ENCODE results near the gene IL21.
"Not testable (repeated sequence)": the region's sequence is repeated elsewhere in the genome, so short reads cannot be mapped to it uniquely, and the experiment has no call there.

Gene IL21

DNA sequence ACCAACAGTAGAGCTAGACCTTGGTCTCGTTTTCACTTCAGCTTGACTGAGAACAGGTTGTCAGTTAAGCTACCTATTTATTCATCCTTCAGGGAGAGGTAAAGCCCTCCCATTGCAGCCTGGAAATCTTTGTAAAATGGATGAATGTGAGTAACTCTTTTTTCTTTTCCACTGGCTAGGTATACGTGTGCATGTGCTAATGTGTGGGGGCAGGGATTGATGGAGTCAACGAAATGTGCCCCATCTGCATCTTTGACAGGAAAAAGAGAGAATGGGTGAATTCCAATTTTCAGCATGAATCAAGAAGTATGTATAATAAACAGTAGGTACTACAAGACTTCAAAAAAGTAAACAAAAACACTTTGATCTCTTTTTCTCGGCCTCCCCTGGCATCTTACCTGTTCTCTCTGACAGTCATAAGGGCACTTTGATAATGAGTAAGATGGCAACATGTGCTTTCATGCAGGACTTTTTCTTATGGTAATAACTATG lies at the start of gene IL21:
IL21 (minus strand) TSS at position 51 of the 492 bp plus-strand sequence. CDS start 55 bp downstream, outside the sequence.
- DNase-seq = no peak

GRCh38 chr4:122669911-122670738 lies 49.3 kb upstream of the IL21 start:
- no peak for DNase-seq

DNA sequence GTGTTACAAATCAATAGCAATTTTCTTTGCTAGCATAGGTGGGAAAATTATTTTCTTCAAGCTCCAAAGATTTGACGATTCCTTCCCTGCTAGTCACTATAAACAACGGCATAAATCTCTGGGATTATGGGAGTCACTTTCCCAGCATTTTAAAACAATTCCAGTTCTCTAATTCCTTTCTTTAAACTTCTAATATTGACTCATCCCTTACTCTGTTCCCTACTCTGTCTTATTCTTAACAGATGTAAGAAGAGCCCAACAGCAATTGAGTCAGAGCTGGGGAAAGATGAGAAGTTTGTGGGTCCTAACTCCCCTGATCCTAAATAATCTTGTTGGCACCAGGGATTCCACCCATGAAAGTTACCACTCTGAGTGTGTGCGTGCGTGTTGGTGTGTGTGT lies 47.4 kb upstream of the IL21 start:
- DNase-seq = no peak

DNA sequence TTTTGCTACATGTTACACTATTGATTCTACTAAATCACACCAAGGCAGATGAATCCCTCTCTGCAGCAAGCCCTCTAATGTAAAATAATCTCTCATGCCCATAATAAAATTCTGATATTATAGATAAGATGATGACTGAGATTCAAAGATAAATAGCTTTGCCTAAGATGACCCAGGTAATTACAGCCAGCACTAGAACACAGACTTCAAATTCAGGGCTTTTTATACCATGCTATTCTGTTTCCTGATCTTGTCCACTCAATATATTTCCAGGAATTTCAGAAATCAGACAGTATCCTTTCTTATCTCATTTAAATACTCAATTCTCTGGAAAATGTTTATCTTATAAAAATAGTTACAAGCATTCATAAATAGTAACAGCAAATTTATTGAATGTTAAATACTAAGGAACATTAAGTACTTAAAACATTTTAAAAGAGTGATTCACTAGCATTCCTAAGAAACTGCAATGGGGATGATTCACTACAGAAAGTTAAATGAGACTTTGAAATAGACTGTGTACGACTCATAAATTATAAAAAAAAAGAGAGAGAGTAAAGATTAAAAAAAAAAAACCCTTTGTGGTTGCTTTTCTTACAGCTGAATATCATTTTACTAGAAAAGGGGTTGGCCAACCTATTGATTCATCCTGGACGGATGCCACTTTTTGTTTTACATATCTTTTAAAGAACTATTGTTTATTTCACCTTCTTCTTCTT lies 45.8 kb upstream of the IL21 start:
- no peak for DNase-seq

DNA sequence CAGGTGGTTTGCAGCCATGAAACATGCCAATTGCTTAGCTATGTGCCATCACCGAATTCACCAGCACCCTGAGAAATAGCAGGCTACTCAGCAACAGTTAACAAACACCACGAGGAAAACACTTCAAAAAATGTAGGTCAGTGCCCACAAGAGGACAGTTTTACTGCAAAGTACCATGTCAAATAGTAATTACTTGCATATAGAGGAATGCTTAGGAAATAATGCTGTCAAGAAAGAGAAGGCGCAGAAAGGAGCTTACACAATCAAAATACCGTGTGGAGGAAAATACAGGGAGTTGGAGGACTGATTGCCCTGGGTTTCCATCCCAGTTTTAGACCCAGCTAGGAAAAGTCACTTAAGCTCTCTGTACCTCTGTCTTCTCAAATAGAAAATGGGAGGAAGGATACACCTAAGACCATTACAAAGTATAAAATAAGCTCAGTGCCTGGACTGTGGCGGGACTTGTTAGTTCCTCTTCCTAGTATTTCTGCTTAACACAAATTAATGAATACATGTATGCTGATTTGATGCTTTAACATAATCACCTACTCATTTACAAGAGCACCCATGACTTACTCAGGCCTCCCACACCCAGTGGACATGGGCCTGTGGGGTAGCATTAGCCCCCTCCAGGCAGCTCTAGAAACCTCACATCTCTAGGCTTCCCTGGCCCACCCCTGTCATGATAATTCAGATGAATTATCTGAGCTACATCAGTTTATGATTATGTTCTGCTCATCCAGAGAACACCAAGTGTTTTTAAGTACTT lies 44.5 kb upstream of the IL21 start:
- DNase-seq = no peak

DNA sequence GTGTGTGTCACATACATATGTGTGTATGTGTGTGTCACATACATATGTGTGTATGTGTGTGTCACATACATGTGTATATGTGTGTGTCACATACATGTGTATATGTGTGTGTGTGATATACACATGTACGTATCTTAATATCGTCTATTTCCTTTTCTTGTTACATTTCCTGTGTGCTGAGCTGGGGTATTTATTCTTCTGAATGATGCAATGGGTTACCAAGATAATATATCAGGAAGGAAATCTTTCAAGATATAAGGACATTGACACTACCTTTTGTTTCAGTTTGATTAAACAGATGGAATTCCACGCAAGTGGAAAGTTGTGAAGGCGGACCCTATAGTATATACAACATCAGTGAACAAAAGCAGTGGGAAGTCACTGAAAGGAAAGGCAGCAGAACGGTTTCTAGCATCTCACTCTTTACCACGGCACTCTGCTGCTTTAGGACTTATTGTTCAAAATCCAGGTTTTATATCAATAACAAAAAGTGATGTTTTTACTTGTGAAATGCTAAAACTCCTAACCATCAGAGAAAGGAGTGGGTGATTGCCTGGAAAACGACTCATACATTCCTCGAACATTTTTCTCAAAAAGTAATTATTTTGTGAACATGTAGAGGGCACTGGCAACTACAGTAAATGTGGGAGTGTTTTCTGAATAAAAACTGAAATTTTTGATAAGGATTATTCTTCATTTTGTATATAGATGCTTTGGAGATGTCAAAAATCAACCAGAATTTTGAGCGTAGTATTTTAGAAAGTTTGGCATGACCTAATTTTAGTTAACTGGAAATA lies 43.1 kb upstream of the IL21 start:
- DNase-seq = no peak

DNA sequence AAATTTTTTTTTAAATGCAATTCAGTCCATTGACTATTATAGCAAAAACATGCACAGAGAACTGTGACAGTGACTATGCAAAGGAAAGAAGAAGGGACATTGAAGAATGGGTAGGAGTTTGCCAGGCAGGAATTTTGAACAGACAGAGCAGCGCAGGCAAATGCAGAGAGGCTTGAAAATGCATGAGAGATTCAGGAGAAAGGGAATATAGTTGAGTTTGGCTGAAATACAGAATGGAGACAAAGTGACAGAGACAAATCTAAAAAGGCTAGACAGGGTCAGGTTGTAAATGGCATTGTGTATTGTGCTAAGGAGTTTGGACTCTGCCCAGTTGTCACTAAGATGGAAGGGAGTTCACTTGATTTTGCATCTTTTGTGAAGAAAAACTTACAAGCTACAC lies 42.4 kb upstream of the IL21 start:
- no peak for DNase-seq

- no peak for DNase-seq
These were observed 41.8 kb upstream of the IL21 start for GRCh38 chr4:122662701-122663100.

GRCh38 chr4:122661176-122662160 lies 40.6 kb upstream of the IL21 start:
- DNase-seq = no peak

GRCh38 chr4:122658818-122659295 lies 38.0 kb upstream of the IL21 start:
- DNase-seq = no peak

DNA sequence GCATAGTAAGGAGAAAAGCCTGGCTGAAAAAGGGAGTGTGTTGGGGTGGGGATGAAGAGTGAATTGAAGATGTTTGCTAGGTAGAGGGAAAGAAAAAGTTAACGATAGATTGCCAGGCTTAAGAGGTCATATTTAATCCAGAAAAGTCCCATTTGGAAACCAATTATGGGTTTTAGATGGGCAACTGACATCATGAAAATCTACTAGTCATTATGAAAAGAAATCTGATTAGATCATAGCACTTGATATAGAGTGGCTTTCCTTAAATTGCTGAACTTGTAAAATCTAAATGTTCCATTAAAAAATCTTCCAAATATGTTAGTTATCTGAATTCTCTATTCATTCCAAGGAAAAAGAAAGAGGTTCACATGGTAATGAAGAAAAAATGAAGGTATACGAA lies 37.5 kb upstream of the IL21 start:
- no peak for DNase-seq

DNA sequence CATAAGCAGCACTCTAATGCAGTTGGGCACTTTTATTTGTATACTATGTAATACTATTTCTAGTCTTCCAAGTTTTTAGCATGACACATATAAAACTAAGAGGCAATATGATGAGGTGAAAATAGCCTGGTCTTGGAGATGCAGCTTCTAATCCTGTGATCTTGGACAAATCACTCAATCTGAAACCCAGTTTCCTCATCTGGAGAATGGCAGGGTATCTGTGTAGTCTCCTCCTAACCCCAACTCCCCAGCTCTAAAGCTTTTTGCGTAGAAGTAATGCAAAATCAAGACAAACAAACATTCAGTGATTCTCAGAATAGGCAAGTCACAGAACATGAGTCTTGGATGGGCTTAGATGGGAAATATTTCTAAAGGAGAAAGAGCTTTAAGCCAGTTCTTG lies 36.7 kb upstream of the IL21 start:
- no peak for DNase-seq

DNA sequence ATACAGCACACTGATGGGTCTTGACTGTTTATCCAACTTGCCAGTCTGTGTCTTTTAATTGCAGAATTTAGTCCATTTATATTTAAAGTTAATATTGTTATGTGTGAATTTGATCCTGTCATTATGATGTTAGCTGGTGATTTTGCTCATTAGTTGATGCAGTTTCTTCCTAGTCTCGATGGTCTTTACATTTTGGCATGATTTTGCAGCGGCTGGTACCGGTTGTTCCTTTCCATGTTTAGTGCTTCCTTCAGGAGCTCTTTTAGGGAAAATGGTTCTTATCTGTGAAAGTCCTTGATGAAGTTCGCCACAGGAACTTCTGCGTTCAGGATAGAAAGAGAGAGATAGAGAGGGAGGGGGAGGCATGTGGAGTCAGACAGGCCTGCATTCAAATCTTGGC lies 35.7 kb upstream of the IL21 start:
- DNase-seq = not testable (repeated sequence)

GRCh38 chr4:122652379-122652778 lies 31.5 kb upstream of the IL21 start:
- DNase-seq = no peak

GRCh38 chr4:122650148-122650547 lies 29.3 kb upstream of the IL21 start:
- DNase-seq = no peak

DNA sequence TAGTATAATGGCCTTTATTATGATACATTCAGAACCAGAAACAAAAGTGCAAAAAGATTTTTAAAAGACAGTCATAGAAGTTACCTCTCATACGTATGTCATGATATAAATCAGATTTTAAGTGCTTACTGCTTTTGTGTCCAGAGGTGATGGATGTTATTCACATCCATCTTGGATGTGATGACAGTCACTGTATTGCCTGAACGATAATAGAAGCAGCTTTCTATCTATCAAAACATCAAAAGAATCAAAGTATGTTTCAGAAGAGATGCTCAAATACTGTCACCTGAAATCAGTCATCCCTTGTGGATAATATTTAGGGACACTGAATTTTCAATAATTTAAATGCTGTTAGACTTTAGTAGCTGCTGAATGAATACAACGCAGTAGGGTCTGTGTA lies 26.8 kb upstream of the IL21 start:
- DNase-seq = no peak

DNA sequence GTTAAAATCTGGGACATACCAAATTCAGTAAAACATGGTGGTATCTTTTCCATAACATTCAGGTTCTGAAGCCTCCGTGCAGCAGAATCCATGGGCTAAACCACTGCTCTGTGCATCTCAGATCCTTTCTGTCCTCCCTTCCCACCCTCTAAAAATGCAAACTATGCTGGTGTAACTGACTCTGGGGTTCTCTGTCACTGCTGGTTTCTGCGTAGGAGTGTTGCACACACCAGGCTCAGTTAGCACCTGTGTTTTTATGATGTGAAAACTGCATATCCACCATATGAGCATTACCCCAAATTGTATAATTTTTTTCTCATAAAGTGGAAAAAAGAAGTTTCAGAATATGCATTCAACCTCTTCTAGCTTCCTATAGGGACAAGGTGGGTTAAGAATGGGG lies 22.4 kb upstream of the IL21 start:
- no peak for DNase-seq

GRCh38 chr4:122639181-122639580 lies 18.3 kb upstream of the IL21 start:
- DNase-seq = no peak

GRCh38 chr4:122636697-122637096 lies 15.8 kb upstream of the IL21 start:
- DNase-seq = no peak

GRCh38 chr4:122635205-122635604 lies 14.3 kb upstream of the IL21 start:
- DNase-seq = no peak

DNA sequence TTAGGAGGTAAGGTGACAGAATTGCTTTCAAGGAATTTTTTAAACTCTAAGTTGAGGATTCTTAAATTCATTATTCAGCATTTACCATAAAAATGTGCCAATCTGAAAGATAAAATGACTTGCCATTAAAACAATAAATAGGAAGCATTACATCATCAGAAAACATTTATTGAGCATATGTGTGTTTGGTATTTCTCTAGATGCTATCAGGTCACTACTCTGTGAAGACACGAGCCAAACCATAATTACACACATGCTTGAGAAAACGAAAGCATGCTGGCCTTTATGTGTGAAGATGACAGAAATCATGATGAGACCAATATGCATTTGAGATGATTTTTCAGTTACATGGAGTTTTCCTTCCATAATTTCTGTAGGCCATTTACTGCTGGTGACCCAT lies 12.3 kb upstream of the IL21 start:
- no peak for DNase-seq
